GM12801 (cell line): ENCODE results near the gene MRM2.

ENCODE experiments used
- TF ChIP-seq, protein P1 (sequence below): IDR thresholded peaks from one replicate; pipeline ENCODE4 v1.5.1; 2011; ENCODE audit warnings: control low read depth; ENCODE audit not compliant: insufficient read length; ENCODE audit errors: extremely low read depth

Gene MRM2

DNA sequence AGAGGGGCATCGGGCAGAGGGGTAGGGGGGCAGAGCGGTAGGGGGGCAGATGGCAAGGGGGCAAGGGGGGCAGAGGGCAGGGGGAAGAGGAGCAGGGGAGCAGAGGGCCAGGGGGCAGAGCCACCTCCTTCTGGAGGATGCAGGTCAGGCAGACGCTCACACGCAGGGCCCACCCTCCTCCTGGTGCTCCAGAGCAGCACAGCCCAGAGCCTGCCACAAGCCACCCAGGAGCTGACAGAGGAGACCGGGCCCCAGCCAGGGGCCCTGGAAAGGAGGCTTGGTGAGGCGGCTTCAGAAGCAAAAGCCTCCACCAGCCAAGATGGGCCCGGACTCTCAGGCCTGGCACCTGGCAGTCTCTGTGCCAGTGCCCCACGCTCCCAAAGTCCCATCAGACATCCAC lies 22.4 kb downstream of the MRM2 start:
- TF ChIP-seq, protein P1, sequence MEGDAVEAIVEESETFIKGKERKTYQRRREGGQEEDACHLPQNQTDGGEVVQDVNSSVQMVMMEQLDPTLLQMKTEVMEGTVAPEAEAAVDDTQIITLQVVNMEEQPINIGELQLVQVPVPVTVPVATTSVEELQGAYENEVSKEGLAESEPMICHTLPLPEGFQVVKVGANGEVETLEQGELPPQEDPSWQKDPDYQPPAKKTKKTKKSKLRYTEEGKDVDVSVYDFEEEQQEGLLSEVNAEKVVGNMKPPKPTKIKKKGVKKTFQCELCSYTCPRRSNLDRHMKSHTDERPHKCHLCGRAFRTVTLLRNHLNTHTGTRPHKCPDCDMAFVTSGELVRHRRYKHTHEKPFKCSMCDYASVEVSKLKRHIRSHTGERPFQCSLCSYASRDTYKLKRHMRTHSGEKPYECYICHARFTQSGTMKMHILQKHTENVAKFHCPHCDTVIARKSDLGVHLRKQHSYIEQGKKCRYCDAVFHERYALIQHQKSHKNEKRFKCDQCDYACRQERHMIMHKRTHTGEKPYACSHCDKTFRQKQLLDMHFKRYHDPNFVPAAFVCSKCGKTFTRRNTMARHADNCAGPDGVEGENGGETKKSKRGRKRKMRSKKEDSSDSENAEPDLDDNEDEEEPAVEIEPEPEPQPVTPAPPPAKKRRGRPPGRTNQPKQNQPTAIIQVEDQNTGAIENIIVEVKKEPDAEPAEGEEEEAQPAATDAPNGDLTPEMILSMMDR = no peak

DNA sequence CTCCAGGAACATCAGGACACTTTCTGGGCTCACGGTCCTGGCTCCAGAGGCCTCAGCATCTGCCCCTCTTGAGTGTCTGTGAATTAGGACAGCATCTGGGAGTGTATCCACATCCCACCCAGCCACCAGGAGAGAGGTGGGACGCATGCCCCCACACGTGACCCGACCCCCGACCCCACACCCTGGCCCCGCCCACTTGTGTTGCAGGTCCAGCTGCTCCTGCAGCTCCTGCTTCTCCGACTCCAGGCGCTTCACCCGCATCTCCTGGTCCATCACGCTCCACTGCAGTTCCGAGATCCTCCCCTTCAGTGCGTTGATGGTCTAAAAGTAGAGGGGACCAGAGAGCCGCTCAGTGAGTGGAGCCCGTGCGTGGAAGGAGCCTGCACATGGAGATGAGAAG lies 22.9 kb downstream of the MRM2 start:
- TF ChIP-seq, protein P1 = no peak

- TF ChIP-seq, protein P1 = no peak
Measured at GRCh38 chr7:2218444-2218785, 23.6 kb downstream of the MRM2 start.

- TF ChIP-seq, protein P1 = no peak
Measured at GRCh38 chr7:2217716-2218443, 24.1 kb downstream of the MRM2 start.

DNA sequence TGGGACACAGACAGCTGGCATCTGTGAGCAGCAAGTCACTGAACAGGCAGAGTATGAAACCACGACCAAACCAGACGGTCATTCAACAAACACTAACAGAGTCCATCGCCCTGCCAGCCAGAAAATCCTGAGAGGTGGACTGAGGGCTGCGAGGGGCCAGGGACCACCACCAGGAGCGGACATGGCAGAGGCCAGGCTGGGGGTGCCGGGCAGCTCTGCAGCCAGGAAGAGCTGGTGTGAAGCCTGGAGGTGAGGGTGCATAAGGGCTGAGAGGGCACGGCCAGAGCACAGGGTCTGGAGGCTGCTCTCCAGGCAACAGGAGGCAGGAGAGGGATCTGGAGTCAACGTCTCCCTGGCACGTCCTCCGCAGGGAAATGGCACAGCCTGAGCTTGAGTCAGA lies 24.8 kb downstream of the MRM2 start:
- TF ChIP-seq, protein P1 = no peak

GRCh38 chr7:2215851-2216250 lies 26.2 kb downstream of the MRM2 start:
- TF ChIP-seq, protein P1 = no peak

GRCh38 chr7:2214636-2215035 lies 27.4 kb downstream of the MRM2 start:
- TF ChIP-seq, protein P1 = no peak
